ENCODE results near the gene LRRC8C.

LRRC8C gene

DNA sequence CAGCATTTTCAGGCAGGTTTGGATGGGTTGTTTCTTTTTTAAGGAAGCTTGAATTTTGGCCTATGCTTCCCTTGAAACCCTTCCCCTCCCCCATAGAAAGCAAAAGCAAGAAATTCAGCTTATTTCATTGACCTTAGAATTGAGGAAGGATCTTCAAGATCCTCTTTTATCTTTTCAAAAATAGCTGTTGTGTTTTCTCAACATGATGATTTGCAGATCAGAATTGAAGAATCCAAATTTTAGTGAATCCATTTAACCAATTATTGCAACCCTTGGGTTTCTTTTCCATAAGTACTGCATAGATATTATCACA, 73.7 kb downstream of the LRRC8C start:
- peak; percentile 35 for DNase-seq

DNA sequence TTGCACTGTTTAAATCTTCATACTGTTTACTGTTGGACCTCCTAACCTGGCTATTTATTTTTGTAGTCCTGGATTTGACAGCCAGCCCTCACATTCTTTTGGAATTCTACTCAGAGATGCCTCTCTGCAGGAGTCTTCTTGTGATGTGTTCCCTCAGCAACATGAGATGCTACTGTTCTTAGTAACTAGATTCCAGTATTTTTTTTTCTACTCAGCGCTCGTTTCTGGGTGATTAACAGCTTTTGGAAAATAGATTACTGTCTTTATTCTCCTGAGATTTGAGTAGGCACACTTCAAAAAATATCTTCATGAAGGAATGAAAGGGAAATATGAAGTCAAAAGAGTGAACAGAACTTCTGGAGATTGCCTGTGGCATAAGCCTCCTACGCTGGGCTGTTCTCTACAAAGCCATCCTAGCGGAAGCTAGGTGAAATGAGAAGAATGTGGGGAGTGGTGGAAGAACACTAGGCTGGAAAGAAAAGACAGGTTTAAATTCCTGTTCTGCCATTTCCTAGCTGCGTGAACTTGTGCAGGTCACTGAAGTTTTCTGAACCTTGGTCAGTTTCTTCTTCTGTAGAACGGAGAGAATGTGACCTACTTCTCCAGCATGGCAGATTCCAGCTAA, 75.9 kb downstream of the LRRC8C start:
- DNase-seq = no peak

DNA sequence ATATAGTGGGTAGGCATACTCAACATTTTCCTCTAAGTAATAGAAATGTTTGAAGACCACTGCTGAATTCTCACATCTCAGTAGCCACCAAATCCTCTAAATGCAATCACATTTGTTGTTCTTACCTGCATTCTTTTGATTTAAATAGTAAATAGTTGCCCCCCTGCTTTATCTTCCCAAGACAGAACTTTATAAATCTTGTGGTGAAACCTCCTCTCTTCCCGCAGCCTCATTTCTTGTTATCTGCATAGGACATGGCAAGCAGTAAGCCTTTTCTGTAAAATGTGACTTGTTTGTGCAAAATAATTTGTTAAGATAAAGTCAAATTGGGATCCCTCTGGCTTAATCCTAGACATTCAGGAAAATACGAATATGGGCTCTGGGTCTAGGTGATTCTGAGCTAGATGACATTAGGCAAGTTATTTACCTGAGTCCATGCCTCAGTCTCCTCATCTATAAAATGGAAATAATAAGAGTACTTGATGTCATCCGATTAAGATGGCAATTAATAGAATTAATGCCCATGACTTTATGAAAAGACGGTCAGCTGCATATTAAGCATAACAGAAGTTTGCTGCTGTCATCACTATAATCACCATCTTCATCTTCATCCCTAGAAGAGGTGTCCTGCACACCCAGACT, 77.7 kb downstream of the LRRC8C start:
- DNase-seq = no peak

- no peak for DNase-seq
Measured at GRCh38 chr1:89711140-89711778, 78.3 kb downstream of the LRRC8C start.

DNA sequence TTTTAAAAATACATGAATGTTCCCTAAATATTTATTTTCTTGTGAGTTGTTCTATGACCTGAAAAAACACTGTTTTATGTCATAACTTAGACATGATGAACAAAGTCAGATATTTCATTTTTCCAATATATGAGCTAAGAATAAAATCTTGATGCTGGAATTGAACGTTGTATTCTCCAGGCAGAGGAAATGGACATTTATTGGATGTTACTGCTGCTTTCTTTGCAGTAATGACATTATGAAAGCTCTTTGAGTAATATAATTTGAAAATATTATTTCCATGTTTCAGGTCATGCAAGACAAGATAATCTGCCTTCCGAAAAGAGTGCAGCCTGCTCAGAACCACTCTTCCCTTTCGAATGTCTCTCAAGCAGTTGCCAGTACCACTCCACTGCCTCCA, 79.5 kb downstream of the LRRC8C start:
- DNase-seq = no peak

- no peak for DNase-seq
Measured at GRCh38 chr1:89715677-89716076, 82.8 kb downstream of the LRRC8C start.

DNA sequence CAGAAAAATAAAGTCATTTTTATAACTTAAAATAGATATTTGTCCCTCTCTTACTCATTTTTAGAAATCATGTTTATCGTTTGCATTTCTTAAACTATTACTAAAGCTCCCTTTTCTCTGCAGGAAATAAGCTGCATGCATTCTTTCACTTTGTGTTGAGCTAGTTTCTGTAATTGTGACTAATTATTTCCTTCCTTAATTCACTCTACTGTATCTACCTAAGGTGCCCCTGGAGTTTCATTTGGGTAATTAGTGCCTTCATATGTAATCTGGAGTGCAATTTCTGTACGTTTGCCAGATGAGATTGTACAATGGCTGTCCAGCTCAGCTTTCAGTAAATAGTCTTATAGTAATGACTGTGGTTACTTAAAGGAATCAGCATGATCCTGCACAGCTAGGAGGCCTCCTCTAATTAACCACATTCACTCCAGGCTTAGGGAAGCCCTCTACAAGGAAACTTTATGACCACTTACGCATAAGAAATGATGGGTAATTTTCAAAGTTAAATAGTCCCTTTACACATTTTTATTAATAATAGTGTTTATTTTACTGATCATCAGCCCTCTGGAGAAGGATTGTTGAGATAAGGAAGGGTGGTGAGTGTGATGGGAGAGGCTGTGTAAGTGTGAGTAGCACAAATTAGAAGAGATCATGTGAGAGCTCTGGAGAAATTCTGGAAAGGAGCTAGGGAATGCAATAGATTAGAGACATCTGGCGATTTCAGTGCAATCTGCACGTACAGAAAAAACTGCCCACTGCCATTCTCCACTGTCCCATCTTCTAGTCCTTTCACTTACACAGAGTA, 86.8 kb downstream of the LRRC8C start:
- DNase-seq = no peak

DNA sequence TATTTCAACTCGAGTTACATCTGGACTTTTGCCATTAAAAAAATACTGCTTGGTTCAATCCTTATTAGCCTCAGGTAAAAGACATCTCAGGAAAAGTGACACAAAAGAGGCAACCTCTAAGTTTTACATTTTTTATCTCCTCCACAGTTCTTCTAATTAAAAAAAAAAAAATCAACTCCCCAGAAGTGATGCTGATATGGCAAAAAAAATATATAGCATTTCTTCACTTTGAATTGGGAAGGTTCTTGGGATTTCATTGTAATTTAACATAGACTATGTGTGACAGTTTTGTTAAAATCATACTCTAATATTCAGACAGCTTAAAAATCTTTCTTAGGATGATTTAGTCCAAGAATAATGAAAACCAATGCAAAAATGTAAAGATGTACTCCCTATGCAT, 87.9 kb downstream of the LRRC8C start:
- DNase-seq = no peak

- DNase-seq = no peak
Measured at GRCh38 chr1:89721351-89721750, 88.4 kb downstream of the LRRC8C start.

DNA sequence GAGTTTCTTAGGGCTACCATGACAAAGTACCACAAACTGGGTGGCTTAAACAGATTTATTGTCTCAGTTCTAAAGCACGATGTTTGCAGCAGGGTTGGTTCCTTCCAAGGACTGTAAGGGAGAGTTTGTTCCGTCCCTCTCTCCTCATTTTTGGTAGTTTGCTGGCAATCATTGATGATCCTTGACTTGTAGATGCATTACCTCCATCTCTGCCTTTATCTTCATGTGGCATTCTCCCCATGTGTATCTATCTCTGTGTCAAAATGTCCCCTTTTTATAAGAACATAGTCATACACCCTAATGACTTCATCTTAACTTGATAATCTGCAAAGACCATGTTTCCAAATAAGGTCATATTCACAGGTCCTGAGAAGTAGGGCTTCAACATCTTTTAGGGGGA, 90.2 kb downstream of the LRRC8C start:
- DNase-seq = no peak

DNA sequence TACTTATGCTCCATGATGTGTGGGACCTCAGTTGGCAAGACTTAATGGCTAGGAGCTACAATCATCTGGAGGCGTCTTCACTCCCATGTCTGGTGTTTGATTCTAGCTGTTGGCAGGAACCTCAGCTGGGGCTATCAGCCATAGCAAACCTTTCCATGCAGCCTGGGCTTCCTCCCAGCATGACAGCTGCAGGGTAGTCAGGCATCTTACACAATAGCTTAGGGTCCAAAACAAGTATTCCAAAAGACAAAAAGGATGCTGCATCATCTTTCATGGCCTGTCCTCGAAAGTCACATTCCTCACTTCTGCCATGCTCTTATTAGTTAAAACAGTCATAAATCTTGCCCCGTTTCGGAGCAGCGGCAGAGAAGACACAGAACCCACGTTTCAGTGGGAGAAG, 90.9 kb downstream of the LRRC8C start:
- DNase-seq = no peak

GRCh38 chr1:89724369-89725010, 91.6 kb downstream of the LRRC8C start:
- peak; percentile 71 for DNase-seq

DNA sequence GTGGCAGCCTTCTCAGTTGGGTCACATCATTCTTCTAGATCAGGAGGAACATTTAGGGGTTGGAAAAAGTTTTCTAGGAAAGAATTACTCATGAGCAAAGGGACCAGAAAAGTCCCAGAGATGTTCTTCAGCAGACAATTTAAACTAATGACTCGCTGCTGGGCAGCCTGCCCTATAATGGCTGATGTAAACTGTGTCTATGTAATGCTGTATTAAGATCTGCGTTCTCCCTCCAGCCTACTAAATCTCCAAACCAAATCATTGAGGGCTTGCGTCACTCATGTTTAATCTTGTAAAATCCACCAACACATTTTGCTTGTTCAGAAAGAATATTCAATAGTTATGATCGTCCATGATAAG, 92.1 kb downstream of the LRRC8C start:
- no peak for DNase-seq

DNA sequence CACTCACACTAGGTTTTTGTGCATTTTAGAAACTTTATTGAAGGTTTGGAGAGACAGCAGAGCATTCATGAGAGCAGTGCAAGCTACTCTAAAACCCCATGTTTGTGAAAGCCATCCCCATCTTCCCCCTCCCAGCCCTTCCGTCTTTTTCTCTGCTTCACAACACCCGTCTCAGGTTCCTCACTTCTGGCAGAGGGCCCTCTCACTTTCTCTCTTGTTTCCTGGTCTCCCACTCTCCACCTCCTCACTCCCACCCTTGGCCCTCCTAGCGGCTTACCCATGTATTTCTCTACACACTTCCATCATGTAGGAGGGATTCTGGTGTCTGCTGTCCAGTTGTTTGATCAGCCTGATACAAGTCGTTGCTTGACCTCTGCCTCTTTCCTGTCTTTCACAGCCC, 92.7 kb downstream of the LRRC8C start:
- DNase-seq = no peak

- DNase-seq = no peak
Measured at GRCh38 chr1:89727517-89728312, 94.8 kb downstream of the LRRC8C start.

DNA sequence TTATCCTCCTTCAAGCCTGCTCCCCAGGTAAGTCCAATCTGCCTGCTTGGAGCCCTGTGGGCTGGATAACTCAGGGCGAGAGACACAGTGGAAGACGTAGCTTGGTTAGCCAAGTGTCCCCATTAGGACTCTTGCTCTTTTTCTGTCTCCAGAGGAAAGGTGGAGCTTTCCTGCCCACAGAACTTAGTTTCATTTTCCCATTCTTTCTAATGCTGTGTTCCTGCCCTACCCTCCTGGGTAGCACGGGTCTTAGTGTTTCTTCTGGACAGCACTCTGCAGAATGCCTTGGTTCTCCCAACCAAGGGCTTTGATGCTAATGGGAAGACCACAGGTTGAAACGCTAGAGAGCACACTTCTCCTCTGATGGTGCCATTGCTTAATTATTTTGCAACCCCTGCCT, 95.5 kb downstream of the LRRC8C start:
- DNase-seq = no peak

DNA sequence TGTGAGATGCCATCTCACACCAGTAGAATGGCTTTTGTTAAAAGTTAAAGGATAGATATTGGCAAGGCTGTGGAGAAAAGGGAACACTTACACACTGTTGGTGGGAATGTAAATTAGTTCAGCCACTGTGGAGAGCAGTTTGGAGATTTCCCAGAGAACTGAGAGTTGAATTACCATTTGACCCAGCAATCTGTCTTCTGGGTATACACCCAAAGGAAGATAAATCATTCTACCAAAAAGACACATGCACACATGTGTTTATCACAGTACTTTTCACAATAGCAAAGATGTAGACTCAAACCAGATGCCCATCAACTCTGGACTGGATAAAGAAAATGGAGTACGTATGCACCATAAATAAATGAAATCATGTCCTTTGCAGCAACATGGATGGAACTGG, 99.3 kb downstream of the LRRC8C start:
- no peak for DNase-seq

DNA sequence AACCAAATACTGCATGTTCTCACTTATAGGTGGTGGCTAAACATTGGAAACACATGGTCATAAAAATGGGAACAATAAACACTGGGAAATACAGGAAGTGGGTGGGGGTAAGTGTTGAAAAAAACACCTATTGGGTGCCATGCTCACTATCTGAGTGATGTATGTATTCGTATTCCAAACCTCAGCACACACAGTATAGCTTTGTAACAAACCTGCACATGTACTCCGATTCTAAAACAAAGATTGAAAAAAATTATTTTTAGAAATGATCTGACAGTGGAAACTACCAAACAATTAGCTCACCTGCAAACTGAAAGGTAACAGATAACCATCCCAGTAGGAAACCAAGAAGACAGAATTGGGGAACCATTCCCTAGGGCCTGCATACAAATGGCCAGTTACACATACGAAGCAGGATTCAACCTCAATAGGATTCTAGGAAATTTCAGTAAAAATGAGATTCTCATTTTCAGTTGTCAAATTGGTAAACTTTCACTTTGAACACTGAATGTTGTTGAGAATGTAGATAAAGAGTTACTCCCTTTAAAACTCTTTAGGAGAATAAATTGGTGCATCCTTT, 99.8 kb downstream of the LRRC8C start:
- no peak for DNase-seq

DNA sequence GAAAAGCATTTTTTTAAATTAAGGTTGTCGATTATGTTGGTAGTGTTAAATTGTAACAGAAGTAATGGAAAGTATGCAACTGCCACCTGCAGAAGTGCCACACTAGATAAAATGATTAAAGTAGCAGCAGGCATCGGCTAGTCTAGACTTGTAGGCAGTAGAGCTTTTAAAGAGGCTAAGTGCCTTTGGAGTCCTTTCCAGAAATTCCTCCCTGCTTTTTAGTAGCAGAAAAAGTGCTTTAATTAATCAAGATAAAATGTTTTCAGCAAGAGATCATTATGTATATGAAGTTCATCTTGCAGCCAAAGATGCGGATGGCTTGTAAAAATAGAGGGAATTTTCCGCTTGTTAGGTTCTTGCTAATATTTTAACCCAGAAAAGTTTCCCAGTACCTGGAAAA, 100.8 kb downstream of the LRRC8C start:
- no peak for DNase-seq

- no peak for DNase-seq
Measured at GRCh38 chr1:89734442-89734841, 101.5 kb downstream of the LRRC8C start.

GRCh38 chr1:89735479-89735878, 102.6 kb downstream of the LRRC8C start:
- no peak for DNase-seq
